ENCODE results near the gene CEACAM19. TPM values are rescaled to one million over a fixed set of nuclear protein-coding genes. Genes with fewer than 3 reads are reported as not detected.

Gene CEACAM19
- total RNA-seq, 1 experiment from 2014 or later, result 3.5 TPM

DNA sequence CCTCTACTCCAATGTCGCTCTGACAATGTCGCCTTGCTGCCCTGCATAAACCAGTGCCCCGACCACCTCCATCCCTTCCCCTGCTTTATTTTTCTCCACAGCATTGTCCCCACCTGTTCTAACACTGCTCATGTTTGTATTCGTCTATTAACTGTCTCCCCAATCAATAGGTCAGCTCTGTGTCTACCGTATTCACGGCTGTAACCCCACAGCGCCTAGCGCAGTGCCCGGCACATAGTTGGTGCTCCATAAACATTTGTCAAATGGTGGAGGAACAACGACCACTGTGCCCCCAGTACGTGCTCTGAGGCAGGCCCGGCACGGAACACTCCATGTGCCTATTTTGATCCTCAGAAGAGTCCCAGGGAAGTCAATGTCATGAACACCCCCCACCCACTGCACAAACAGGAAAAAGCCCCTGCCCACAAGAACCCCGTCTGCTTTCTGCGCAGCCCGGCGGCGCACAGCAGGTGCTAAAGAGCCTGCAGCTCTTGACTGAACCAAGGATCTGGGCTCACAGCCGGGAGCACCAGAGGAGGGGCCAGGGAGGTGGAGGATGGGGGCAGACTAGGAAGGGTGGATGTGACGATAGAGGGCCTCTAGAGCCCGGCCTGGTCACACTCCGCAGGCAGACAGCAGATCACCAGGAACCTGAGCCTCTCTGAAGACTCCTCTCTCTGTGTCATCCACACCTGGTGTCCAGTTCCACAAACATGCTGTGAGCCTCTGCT is 25.8 kb downstream of the CEACAM19 start:
- Mint-ChIP-seq H3K4me1 (peaks cover 10% of the 10 kb centered on the region in 2 experiments), H3K4me3 (no peak overlapping the region), H3K27ac (peak overlapping the region in 1 of 3 experiments; percentile 11; a peak in 1 of 7 replicates), H3K27me3 (ENCODE audit: low read depth) (peaks cover 7% of the 10 kb centered on the region), H3K9me3 (no peaks in the 10 kb centered on the region), H3K36me3 (ENCODE audit: insufficient read depth in 1 of 3, low read depth in 3 of 3) (no peaks in the 10 kb centered on the region)
- TF ChIP-seq, protein P1, sequence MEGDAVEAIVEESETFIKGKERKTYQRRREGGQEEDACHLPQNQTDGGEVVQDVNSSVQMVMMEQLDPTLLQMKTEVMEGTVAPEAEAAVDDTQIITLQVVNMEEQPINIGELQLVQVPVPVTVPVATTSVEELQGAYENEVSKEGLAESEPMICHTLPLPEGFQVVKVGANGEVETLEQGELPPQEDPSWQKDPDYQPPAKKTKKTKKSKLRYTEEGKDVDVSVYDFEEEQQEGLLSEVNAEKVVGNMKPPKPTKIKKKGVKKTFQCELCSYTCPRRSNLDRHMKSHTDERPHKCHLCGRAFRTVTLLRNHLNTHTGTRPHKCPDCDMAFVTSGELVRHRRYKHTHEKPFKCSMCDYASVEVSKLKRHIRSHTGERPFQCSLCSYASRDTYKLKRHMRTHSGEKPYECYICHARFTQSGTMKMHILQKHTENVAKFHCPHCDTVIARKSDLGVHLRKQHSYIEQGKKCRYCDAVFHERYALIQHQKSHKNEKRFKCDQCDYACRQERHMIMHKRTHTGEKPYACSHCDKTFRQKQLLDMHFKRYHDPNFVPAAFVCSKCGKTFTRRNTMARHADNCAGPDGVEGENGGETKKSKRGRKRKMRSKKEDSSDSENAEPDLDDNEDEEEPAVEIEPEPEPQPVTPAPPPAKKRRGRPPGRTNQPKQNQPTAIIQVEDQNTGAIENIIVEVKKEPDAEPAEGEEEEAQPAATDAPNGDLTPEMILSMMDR (conservative IDR thresholded peaks at IDR 0.05), result no peak
- Histone ChIP-seq H4K20me1 (ENCODE audit: control insufficient read depth, insufficient read depth, insufficient read length) (no peaks in the 10 kb centered on the region), H3K23me2 (ENCODE audit: insufficient read length, low read depth, low read length, poor library complexity, severe bottlenecking) (no peaks in the 10 kb centered on the region), H2BK15ac (ENCODE audit: low read depth, low read length) (no peak overlapping the region), H2BK20ac (ENCODE audit: low read depth, low read length, poor library complexity, severe bottlenecking) (no peak overlapping the region), H2BK12ac (ENCODE audit: insufficient read length, low read depth, low read length) (no peak overlapping the region), H3K9me3 (ENCODE audit: control insufficient read depth, low read depth, low read length) (no peaks in the 10 kb centered on the region), H4K5ac (ENCODE audit: insufficient read length, low read depth, low read length) (no peak overlapping the region), H2AK5ac (ENCODE audit: insufficient read length, low read length) (no peak overlapping the region), H2BK5ac (ENCODE audit: insufficient read length, low read length) (no peak overlapping the region), H3K9ac (ENCODE audit: extremely low read depth, insufficient read length, low read length) (no peak overlapping the region), H4K8ac (replicated peaks; ENCODE audit: insufficient read length, low read depth, low read length) (no peak overlapping the region), H3K14ac (ENCODE audit: insufficient read depth, low read length) (no peak overlapping the region; the same call in 1 of the 2 replicates), H2BK120ac (ENCODE audit: low read depth, low read length, poor library complexity, severe bottlenecking) (no peak overlapping the region), H3K27ac (ENCODE audit: insufficient read length, low read depth, low read length) (no peak overlapping the region), H3K23ac (ENCODE audit: insufficient read length, low read depth, low read length) (no peak overlapping the region), H3K4ac (ENCODE audit: low read depth, low read length) (no peak overlapping the region), H3T11ph (ENCODE audit: low read length) (no peak overlapping the region), H3K79me2 (ENCODE audit: insufficient read depth, low read length) (no peaks in the 10 kb centered on the region), H3K27me3 (ENCODE audit: insufficient read depth, low read length) (no peaks in the 10 kb centered on the region), H3K79me1 (ENCODE audit: insufficient read depth, low read depth, low read length, poor library complexity, severe bottlenecking) (no peaks in the 10 kb centered on the region), H3K4me2 (ENCODE audit: insufficient read depth, insufficient read length, low read length) (no peak overlapping the region), H4K91ac (ENCODE audit: insufficient read length, low read depth, low read length) (no peak overlapping the region), H3K4me1 (ENCODE audit: insufficient read depth, low read length) (no peaks in the 10 kb centered on the region), H3K18ac (ENCODE audit: insufficient read length, low read depth, low read length) (no peak overlapping the region), H3K56ac (ENCODE audit: insufficient read length, low read depth, low read length) (no peak overlapping the region), H2AFZ (ENCODE audit: low read length) (no peak overlapping the region)
- peak; percentile 62 for DNase-seq
- no CpG with 5 or more reads among the region's 22 CpGs for WGBS (ENCODE audit: extremely low coverage, insufficient read length, low lambda C conversion rate)
